Kidney epithelial cell (primary cell): ENCODE data around the gene PIK3R5. TPM values are rescaled to one million over a fixed set of nuclear protein-coding genes. Genes with fewer than 3 reads are reported as not detected.

Experiments
- DNase-seq: peaks from one replicate; pipeline ENCODE4 v3.0.0-alpha.2; 2010; ENCODE audit warnings: low read depth
- H3K27me3 ChIP-seq: 2 replicates; pipeline ENCODE4 v1.6.0; 2011; ENCODE audit warnings: low read length; ENCODE audit not compliant: control insufficient read depth, insufficient read depth
- H3K36me3 ChIP-seq: 2 replicates; pipeline ENCODE4 v1.5.1; 2011; ENCODE audit warnings: low read length; ENCODE audit not compliant: control insufficient read depth, insufficient read depth
- H3K4me3 ChIP-seq: 2 replicates; pipeline ENCODE4 v1.5.1; 2011; ENCODE audit warnings: low read depth, mild to moderate bottlenecking, control low read depth, low read length
- total RNA-seq: library from RNA; depleted of rRNA; stranded (reverse); fragments of >200 nt; gene quantifications from 2 replicates; pipeline ENCODE4 v1.2.3, GENCODE V29; 2015
- TF ChIP-seq, protein P1 (sequence below): IDR thresholded peaks from 2 replicates; pipeline ENCODE4 v1.5.1; 2011; ENCODE audit warnings: mild to moderate bottlenecking, moderate library complexity, low read length, control low read depth, inconsistent platforms; ENCODE audit not compliant: insufficient read depth, poor library complexity, severe bottlenecking

Gene PIK3R5
- total RNA-seq, 1 donor from 2014 or later = 1.7 TPM

DNA sequence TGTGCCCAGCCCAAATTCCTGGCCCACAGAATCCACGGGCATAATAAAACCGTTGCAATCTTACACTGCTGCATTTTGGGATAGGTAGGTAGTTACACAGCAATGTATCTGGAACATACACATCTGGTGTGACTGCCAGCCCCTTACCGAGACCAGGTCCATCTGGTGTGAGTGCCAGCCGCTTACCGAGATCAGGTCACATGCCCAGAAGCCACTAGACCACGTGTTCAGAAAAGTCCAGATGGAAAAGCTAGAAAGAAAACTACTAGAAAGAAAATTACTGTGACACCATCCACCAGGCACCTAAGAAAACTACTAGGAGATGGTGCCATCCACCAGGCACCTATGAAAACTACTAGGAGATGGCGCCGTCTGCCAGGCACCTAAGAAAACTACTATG, 19.4 kb downstream of the PIK3R5 start:
- TF ChIP-seq, protein P1, sequence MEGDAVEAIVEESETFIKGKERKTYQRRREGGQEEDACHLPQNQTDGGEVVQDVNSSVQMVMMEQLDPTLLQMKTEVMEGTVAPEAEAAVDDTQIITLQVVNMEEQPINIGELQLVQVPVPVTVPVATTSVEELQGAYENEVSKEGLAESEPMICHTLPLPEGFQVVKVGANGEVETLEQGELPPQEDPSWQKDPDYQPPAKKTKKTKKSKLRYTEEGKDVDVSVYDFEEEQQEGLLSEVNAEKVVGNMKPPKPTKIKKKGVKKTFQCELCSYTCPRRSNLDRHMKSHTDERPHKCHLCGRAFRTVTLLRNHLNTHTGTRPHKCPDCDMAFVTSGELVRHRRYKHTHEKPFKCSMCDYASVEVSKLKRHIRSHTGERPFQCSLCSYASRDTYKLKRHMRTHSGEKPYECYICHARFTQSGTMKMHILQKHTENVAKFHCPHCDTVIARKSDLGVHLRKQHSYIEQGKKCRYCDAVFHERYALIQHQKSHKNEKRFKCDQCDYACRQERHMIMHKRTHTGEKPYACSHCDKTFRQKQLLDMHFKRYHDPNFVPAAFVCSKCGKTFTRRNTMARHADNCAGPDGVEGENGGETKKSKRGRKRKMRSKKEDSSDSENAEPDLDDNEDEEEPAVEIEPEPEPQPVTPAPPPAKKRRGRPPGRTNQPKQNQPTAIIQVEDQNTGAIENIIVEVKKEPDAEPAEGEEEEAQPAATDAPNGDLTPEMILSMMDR = no peak
- no peaks in the 10 kb centered on the region for H3K27me3 ChIP-seq
- no peak for DNase-seq
- H3K4me3 ChIP-seq = no peak overlapping the region
- H3K36me3 ChIP-seq = no peaks in the 10 kb centered on the region

DNA sequence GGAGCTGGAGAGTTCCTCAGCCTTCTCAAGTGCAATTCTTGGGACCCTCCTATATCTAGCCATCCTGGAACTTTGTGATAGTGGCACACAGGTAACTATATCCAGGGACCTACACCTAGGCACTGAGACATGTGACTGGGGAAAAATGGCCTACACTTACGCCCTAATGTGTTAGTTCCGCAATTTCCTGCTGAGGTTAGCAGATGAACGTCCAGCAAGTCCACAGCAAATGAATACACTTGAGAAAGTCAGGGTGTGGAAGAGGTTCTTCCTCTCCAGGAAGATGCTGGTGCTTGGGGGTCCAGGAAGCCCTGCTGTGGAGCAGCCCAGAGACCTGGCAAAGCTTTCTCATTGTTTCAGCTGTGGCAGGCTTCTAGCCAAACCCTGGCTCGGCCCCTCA, 20.8 kb downstream of the PIK3R5 start:
- H3K36me3 ChIP-seq = no peaks in the 10 kb centered on the region
- no peaks in the 10 kb centered on the region for H3K27me3 ChIP-seq
- DNase-seq = no peak
- H3K4me3 ChIP-seq = no peak overlapping the region
- TF ChIP-seq, protein P1 = no peak

DNA sequence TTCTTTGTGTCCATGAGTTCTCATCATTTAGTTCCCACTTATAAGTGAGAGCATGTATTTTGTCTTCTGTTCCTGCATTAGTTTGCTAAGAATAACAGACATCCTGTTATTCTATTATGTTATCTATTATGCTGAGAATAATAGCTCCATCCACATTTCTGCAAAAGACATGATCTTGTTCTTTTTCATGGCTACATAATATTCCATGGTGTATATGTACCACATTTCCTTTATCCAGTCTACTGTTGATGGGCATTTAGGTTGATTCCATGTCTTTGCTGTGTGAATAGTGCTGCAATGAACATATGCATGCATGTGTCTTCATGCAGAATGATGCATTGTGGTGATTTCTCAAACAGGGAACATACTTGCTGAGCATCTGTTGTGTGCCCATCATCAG, 21.4 kb downstream of the PIK3R5 start:
- TF ChIP-seq, protein P1 = no peak
- Histone ChIP-seq H3K36me3 (no peaks in the 10 kb centered on the region), H3K27me3 (no peaks in the 10 kb centered on the region), H3K4me3 (no peak overlapping the region)
- DNase-seq = no peak

DNA sequence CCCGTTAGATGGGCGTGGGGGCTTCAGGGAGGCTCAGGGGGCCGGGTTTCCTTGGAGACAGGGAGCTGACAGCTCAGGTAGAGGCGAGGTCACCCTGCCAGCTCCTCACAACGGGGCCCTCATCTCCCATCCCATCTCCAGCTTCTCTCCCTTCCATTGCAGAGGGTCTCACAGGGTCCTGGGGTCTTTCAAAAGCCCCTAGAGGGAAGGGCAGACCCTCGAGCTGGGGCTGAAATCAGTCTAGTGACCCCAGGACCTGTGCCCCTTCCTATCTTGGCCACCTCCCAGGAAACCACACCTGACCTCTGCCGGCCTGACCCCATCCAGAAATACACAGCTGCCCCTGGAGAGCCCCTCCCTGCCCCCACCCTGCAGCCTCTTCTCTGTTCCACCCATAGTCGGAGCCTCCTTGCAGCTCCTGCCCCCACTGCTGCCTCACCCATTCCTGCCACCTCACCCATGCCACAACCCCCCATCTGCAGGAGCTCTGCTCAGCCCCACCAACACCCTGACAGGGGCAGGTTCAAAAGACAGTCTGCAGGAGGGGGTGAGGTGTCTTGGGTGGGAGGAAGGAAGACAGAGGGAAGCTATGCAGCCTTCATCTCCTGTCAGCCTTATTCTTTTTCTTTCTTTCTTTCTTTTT, 23.4 kb downstream of the PIK3R5 start:
- TF ChIP-seq, protein P1 = no peak
- Histone ChIP-seq H3K4me3 (no peak overlapping the region), H3K36me3 (no peaks in the 10 kb centered on the region), H3K27me3 (no peaks in the 10 kb centered on the region)
- no peak for DNase-seq

DNA sequence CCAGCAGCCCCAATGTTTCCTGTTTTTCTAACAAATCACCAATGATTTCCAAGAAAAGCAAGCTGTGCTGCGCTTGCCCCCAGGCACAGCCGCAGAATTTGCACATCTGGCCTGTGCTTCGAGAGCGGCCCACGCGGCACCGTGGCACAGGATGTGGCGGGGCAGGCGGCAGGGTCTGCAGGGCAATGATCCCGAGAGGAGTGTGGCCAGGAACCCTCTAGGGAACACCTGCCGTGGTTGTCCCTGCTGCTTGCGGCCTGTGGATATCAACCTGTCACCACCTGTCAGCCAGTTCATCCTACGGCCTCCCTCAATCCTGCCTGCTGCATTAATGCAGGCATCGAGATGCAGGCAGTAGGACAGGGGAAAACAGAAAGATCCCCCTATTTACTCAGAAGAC, 24.0 kb downstream of the PIK3R5 start:
- TF ChIP-seq, protein P1 = no peak
- Histone ChIP-seq H3K4me3 (no peak overlapping the region), H3K36me3 (no peaks in the 10 kb centered on the region)

DNA sequence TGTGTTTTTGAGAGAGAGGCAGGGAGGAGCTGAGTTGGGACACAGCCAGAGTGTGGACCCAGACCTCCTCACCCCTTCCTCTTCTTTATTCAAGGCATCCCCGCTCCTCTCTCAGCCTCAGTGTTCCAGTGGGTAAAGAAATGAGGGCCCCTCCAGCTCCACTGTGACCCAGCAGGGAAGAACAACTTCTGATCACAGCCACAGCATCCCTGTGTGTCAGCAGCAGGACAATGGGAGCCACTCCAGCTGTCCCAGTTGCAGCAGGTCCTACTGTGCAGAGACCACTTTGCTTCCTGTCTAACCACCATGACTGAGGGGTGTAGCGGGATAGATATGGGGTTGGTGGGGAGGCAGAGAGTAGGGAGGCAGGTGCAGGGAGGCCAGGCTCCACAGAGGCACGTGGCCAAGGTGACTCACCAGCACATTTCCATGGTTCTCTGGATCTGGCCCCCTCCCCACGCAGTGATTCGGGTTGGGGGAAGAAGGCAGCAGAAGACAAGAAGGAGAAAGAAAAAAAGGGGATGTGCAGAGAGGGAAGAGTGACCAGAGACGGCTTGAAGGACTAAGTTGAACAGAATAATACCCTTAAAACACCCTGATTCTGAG, 24.5 kb downstream of the PIK3R5 start:
- no peak for DNase-seq
- H3K27me3 ChIP-seq = no peaks in the 10 kb centered on the region
- no peak overlapping the region for H3K4me3 ChIP-seq
- H3K36me3 ChIP-seq = no peaks in the 10 kb centered on the region
- TF ChIP-seq, protein P1 = no peak

More for the DNA sequence above, 24.0 kb downstream of the PIK3R5 start:
- no peaks in the 10 kb centered on the region for H3K27me3 ChIP-seq
- DNase-seq = no peak
